ENCODE data around the gene SLC17A4. TPM values are rescaled to one million over a fixed set of nuclear protein-coding genes. Genes with fewer than 3 reads are reported as not detected.

The SLC17A4 gene
- not detected for total RNA-seq (2021; ENCODE audit: unreplicated experiment)
- not detected for polyA plus RNA-seq (2012; ENCODE audit: insufficient read length)
- Bru-seq, nascent RNA: not detected
- not detected for BruChase-seq, experiment 1, labeled RNA remaining after a 2-hour chase
- BruChase-seq, experiment 2, labeled RNA remaining after a 6-hour chase: not detected
- long read RNA-seq: 0 reads

- ChIA-PET POLR2A (no interaction called here), CTCF (no interaction called here)
- intact Hi-C loops (cut with micrococcal nuclease; ENCODE audit: unreplicated experiment) (no loop called here), in situ Hi-C loops (cut with HindIII; ENCODE audit: low pct_unique_long_range_greater_than_20kb, low sequenced_read_pairs) (no loop called here)
- no peaks in the 10 kb centered on the region for H3K4me1 ChIP-seq (ENCODE audit: control insufficient read depth, insufficient read depth, low read length)
- no TSS peak for BruUV-seq (replicated peaks)
- no peak within 1 kb of the TSS for H3K4me3 ChIP-seq (ENCODE audit: low read depth in 2 of 2, low read length in 2 of 2)
- H3K9me3 ChIP-seq (ENCODE audit: control insufficient read depth, insufficient read depth, low read depth, low read length): no peaks in the 10 kb centered on the region
- ATAC-seq (no peak), DNase-seq (ENCODE audit: low read depth, low spot score) (no peak)
- H3K27ac ChIP-seq (ENCODE audit: low read length): no peak within 1 kb of the TSS
- H3K27me3 ChIP-seq (ENCODE audit: control insufficient read depth, insufficient read depth, low read length): no peaks in the 10 kb centered on the region
- no peaks in the 10 kb centered on the region for H3K36me3 ChIP-seq (ENCODE audit: control insufficient read depth, insufficient read depth, low read length)
- TF ChIP-seq REST (IDR thresholded peaks at IDR 0.05; ENCODE audit: insufficient read depth in 1 of 2, low read depth in 2 of 2, low read length in 1 of 2) (no peak), CTCF (IDR thresholded peaks at IDR 0.05) (no peak), TCF7L2 (IDR thresholded peaks at IDR 0.05; ENCODE audit: low read depth, low read length) (no peak), POLR2AphosphoS5 (IDR thresholded peaks at IDR 0.05; ENCODE audit: low read depth, low read length) (no peak), SIN3A (IDR thresholded peaks at IDR 0.05; ENCODE audit: borderline replicate concordance, insufficient read depth, low read depth, low read length) (no peak)
These were observed at the start of gene SLC17A4 for GRCh38 chr6:25754535-25754934. Gene SLC17A4, plus strand, starts transcription at chr6:25754742. Its CDS starts 7,221 bp downstream, at chr6:25761963.

GRCh38 chr6:25706314-25707014, 48.1 kb upstream of the SLC17A4 start:
- Histone ChIP-seq H3K4me3 (ENCODE audit: low read depth in 2 of 2, low read length in 2 of 2) (no peak overlapping the region), H3K9me3 (ENCODE audit: control insufficient read depth, insufficient read depth, low read depth, low read length) (no peaks in the 10 kb centered on the region), H3K27ac (ENCODE audit: low read length) (no peak overlapping the region), H3K27me3 (ENCODE audit: control insufficient read depth, insufficient read depth, low read length) (no peaks in the 10 kb centered on the region), H3K36me3 (ENCODE audit: control insufficient read depth, insufficient read depth, low read length) (no peaks in the 10 kb centered on the region), H3K4me1 (ENCODE audit: control insufficient read depth, insufficient read depth, low read length) (no peaks in the 10 kb centered on the region)
- DNase-seq (ENCODE audit: low read depth, low spot score): no peak
- TF ChIP-seq TCF7L2 (IDR thresholded peaks at IDR 0.05; ENCODE audit: low read depth, low read length) (no peak), REST (IDR thresholded peaks at IDR 0.05; ENCODE audit: insufficient read depth in 1 of 2, low read depth in 2 of 2, low read length in 1 of 2) (no peak), POLR2AphosphoS5 (IDR thresholded peaks at IDR 0.05; ENCODE audit: low read depth, low read length) (no peak), CTCF (IDR thresholded peaks at IDR 0.05) (no peak), SIN3A (IDR thresholded peaks at IDR 0.05; ENCODE audit: borderline replicate concordance, insufficient read depth, low read depth, low read length) (no peak)
- no TSS peak for BruUV-seq (replicated peaks)
- intact Hi-C loops (cut with micrococcal nuclease; ENCODE audit: unreplicated experiment): no loop called here
- CTCF ChIA-PET: no interaction called here
- POLR2A ChIA-PET: interaction anchor here (0.6 kb wide), 1 partner anchor 117 kb away, joined by 3 read pairs; no protein-coding TSS in a partner anchor
- ATAC-seq: no peak
- in situ Hi-C loops (cut with HindIII; ENCODE audit: low pct_unique_long_range_greater_than_20kb, low sequenced_read_pairs): loop anchor here (10.0 kb wide), 1 partner anchor 78 kb away; no protein-coding TSS in a partner anchor

All from Panc1 (cell line).